Measurements from ENCODE around the gene MYOT.

MYOT gene

GRCh38 chr5:137902408-137903133 is 34.9 kb downstream of the MYOT start:
- peak in 1 of 5 experiments; percentile 4 for DNase-seq

- no peak for DNase-seq
These were observed 47.1 kb downstream of the MYOT start for GRCh38 chr5:137914758-137915157.

DNA sequence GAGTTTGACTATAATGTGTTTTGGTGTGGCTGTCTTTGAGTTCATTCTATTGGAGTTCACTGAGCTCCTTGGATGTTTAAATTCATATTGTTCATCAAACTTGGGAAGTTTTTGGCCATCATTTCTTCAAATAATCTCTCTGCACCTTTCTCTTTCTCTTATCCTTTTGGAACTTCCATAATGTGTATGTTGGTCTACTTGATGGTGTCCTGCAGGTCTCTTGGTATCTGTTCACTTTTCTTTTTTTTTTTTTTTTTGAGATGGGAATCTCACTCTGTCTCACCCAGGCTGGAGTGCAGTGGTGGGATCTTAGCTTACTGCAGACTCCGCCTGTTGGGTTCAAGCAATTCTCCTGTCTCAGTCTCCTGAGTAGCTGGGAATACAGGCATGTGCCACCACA is 49.3 kb downstream of the MYOT start:
- no peak for DNase-seq

GRCh38 chr5:137921931-137922330 is 54.3 kb downstream of the MYOT start:
- no peak for DNase-seq

DNA sequence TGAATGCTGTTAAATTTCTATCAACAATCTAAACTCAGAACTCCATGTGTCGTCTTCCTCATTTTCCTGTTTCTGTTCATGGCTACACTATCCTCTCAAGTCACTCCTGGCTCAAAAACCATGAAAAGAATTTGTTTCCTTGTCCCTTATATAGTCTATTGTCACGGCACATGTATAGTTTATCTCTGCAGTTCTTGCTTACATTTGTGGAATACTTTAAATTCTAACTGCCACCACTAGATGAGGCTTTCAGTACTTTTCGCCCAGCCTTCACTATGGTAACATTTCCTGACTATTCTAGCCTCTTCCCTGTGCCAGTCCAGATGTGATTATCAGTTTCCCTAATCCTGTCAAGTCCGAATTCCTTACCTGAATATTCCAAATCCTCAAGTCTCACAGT is 56.2 kb downstream of the MYOT start:
- DNase-seq: no peak

GRCh38 chr5:137932800-137933199 is 65.1 kb downstream of the MYOT start:
- DNase-seq: no peak

GRCh38 chr5:137933491-137933911 is 65.8 kb downstream of the MYOT start:
- no peak for DNase-seq

GRCh38 chr5:137935190-137935589 is 67.5 kb downstream of the MYOT start:
- no peak for DNase-seq

- no peak for DNase-seq
These were observed 68.0 kb downstream of the MYOT start for GRCh38 chr5:137935694-137936093.

Measured in T-helper 2 cell (primary cell).